ENCODE results near the gene PYGL.
"Not testable (repeated sequence)": the region's sequence is repeated elsewhere in the genome, so short reads cannot be mapped to it uniquely, and the experiment has no call there.

Gene PYGL

GRCh38 chr14:50943943-50944646 is at the start of gene PYGL:
PYGL (minus strand) TSS chr14:50944483; CDS start chr14:50944403, 80 bp downstream.
- DNase-seq: peak; percentile 68

GRCh38 chr14:50985859-50986331 is 41.6 kb upstream of the PYGL start:
- DNase-seq: no peak

GRCh38 chr14:50985124-50985858 is 41.0 kb upstream of the PYGL start:
- no peak for DNase-seq

GRCh38 chr14:50984036-50984710 is 39.9 kb upstream of the PYGL start:
- DNase-seq: no peak

GRCh38 chr14:50979941-50980850 is 35.9 kb upstream of the PYGL start:
- DNase-seq: no peak

- DNase-seq: no peak
Observed at GRCh38 chr14:50978888-50979287, 34.6 kb upstream of the PYGL start.

- DNase-seq: no peak
Observed at GRCh38 chr14:50978529-50978871, 34.2 kb upstream of the PYGL start.

GRCh38 chr14:50977863-50978528 is 33.7 kb upstream of the PYGL start:
- DNase-seq: no peak

- DNase-seq: no peak
Observed at GRCh38 chr14:50974118-50974517, 29.8 kb upstream of the PYGL start.

GRCh38 chr14:50972734-50973133 is 28.5 kb upstream of the PYGL start:
- no peak for DNase-seq

GRCh38 chr14:50970886-50971781 is 26.9 kb upstream of the PYGL start:
- no peak for DNase-seq

GRCh38 chr14:50967790-50968189 is 23.5 kb upstream of the PYGL start:
- no peak for DNase-seq

- DNase-seq: no peak
Observed at GRCh38 chr14:50967103-50967502, 22.8 kb upstream of the PYGL start.

GRCh38 chr14:50964683-50965390 is 20.6 kb upstream of the PYGL start:
- DNase-seq: no peak

- DNase-seq: no peak
Observed at GRCh38 chr14:50963919-50964318, 19.6 kb upstream of the PYGL start.

- DNase-seq: no peak
Observed at GRCh38 chr14:50961605-50962221, 17.4 kb upstream of the PYGL start.

- DNase-seq: no peak
Observed at GRCh38 chr14:50957296-50957695, 13.0 kb upstream of the PYGL start.

GRCh38 chr14:50956421-50956820 is 12.1 kb upstream of the PYGL start:
- DNase-seq: not testable (repeated sequence)

- DNase-seq: no peak
Observed at GRCh38 chr14:50955373-50956043, 11.2 kb upstream of the PYGL start.

Data from activated CD8-positive, alpha-beta memory T cell treated with anti-CD3 and anti-CD28 coated beads for 24 hours (primary cell).